WTC11 (cell line): ENCODE data around the gene SNRNP200.

Experiments
- CTCF ChIP-seq: fragments of 200-600 bp; IDR thresholded peaks from 2 replicates; pipeline ENCODE4 v1.8.0; 2022; ENCODE audit warnings: antibody characterized with exemption
- IRF2 ChIP-seq: sonication (generic); formaldehyde crosslinking; IDR thresholded peaks from 2 replicates; pipeline ENCODE4 v1.8.0; 2022; ENCODE audit warnings: low read depth, missing genetic modification reagents, borderline replicate concordance
- SP1 ChIP-seq: sonication (generic); formaldehyde crosslinking; conservative IDR thresholded peaks from 2 replicates; pipeline ENCODE4 v1.8.1; 2022; ENCODE audit warnings: missing genetic modification reagents

GRCh38 chr2:96320728-96321622 is 15.6 kb upstream of the SNRNP200 start:
- no peak for TF ChIP-seq CTCF
- no peak for TF ChIP-seq IRF2 (CRISPR knock-in tag)
- no peak for TF ChIP-seq SP1 (CRISPR knock-in tag)
